ENCODE data around the gene LRRC46. TPM values are rescaled to one million over a fixed set of nuclear protein-coding genes. Genes with fewer than 3 reads are reported as not detected.
A peak's percentile ranks its signal among the peaks of the same experiment; 100 is the strongest.

LRRC46 gene
- total RNA-seq, 1 experiment from 2014 or later, result 0.44 TPM

DNA sequence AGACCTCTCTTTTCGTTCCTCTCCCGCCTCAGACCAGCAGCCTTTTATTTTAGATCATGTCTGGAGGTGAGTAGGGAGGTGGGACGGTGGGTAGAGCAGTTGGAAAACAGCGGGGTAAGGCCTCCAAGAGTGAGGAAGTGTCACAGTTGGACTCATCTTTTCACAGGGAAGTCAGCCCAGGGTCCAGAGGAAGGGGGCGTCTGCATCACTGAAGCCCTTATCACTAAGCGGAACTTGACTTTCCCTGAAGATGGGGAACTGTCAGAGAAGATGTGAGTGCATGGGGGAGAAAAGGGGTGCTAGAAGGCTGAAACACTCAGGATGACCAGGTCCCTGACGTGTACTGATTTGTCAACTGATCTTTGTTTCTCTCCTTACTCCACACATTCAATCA, 461 bp downstream of the LRRC46 start:
- intact Hi-C loops (cut with micrococcal nuclease), result loop anchor here (1.0 to 2.0 kb wide), 2 partner anchors 11 to 55 kb away; partner anchors contain the start of gene OSBPL7

DNA sequence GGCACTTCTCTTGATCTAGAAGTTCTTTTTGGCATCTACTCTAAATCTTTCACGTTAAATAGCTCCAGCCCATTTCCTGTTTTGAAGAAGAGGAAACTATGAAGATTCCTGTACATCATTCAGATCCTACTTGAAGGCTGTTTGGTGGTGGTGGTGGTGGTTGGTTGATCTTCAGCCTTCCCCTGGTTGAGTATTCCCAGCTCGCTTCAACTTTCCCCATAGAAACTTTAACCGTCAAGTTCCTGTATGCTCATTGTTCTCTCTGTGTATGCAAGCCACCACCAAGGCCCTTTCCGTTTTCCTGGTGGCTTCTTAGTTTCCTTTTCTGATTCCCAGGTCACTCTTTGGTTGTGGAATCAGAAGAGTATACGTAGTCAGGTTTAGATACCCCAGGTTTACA, 3.3 kb downstream of the LRRC46 start:
- Histone ChIP-seq H3K4me1 (ENCODE audit: insufficient read depth, low read length) (peaks cover 25% of the 10 kb centered on the region), H3K9me2 (replicated peaks; ENCODE audit: low read length) (no peaks in the 10 kb centered on the region), H3K27ac (ENCODE audit: low read length) (no peak overlapping the region), H2AFZ (ENCODE audit: low read length) (no peak overlapping the region), H3K9me3 (ENCODE audit: low read length) (no peaks in the 10 kb centered on the region), H3F3A (ENCODE audit: low read length, unreplicated experiment) (no peaks in the 10 kb centered on the region), H3K4me3 (ENCODE audit: low read length) (no peak overlapping the region), H3K79me2 (ENCODE audit: low read length) (peaks cover 18% of the 10 kb centered on the region), H3K27me3 (ENCODE audit: low read length) (no peaks in the 10 kb centered on the region), H4K20me1 (ENCODE audit: low read length) (no peaks in the 10 kb centered on the region), H3K9ac (ENCODE audit: low read length) (no peak overlapping the region), H3K4me2 (ENCODE audit: low read length) (no peak overlapping the region), H3K36me3 (ENCODE audit: low read depth, low read length) (no peaks in the 10 kb centered on the region; the same call in 1 of the 2 replicates)
- DNase-seq (no peak), ATAC-seq (no peak)
- POLR2A ChIA-PET (ENCODE audit: unreplicated experiment), result no interaction called here
- CTCF ChIA-PET, result no interaction called here
- TF ChIP-seq, protein P1, sequence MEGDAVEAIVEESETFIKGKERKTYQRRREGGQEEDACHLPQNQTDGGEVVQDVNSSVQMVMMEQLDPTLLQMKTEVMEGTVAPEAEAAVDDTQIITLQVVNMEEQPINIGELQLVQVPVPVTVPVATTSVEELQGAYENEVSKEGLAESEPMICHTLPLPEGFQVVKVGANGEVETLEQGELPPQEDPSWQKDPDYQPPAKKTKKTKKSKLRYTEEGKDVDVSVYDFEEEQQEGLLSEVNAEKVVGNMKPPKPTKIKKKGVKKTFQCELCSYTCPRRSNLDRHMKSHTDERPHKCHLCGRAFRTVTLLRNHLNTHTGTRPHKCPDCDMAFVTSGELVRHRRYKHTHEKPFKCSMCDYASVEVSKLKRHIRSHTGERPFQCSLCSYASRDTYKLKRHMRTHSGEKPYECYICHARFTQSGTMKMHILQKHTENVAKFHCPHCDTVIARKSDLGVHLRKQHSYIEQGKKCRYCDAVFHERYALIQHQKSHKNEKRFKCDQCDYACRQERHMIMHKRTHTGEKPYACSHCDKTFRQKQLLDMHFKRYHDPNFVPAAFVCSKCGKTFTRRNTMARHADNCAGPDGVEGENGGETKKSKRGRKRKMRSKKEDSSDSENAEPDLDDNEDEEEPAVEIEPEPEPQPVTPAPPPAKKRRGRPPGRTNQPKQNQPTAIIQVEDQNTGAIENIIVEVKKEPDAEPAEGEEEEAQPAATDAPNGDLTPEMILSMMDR (conservative IDR thresholded peaks at IDR 0.05; ENCODE audit: low read depth, low read length), result no peak
- TF ChIP-seq EZH2phosphoT487 (IDR thresholded peaks at IDR 0.05; ENCODE audit: borderline replicate concordance, low read length), result no peak
- TF ChIP-seq EZH2 (IDR thresholded peaks at IDR 0.05; ENCODE audit: low read length, unreplicated experiment), result no peak
- intact Hi-C loops (cut with micrococcal nuclease), result no loop called here
- BruUV-seq (replicated peaks), result no TSS peak

More for the DNA sequence above, 461 bp downstream of the LRRC46 start:
- H3K4me3 ChIP-seq (ENCODE audit: low read length), result peak overlapping the region; percentile 71
- no peak for TF ChIP-seq EZH2 (IDR thresholded peaks at IDR 0.05; ENCODE audit: low read length, unreplicated experiment)
- POLR2A ChIA-PET (ENCODE audit: unreplicated experiment), result interaction anchor here (0.6 to 1.0 kb wide), 4 partner anchors 10 to 216 kb away, joined by 3 to 8 read pairs (median 4); partner anchors contain the start of genes NFE2L1 and OSBPL7
- H2AFZ ChIP-seq (ENCODE audit: low read length), result peak overlapping the region; percentile 85
- H3K4me2 ChIP-seq (ENCODE audit: low read length), result peak overlapping the region; percentile 95
- TSS peak; percentile 85 for BruUV-seq (replicated peaks)
- DNase-seq (no peak), ATAC-seq (peak; percentile 27; the same call in 1 of the 2 replicates)
- H3K9me3 ChIP-seq (ENCODE audit: low read length), result no peaks in the 10 kb centered on the region
- no peaks in the 10 kb centered on the region for H3K27me3 ChIP-seq (ENCODE audit: low read length)
- H3K4me1 ChIP-seq (ENCODE audit: insufficient read depth, low read length), result peaks cover 17% of the 10 kb centered on the region
- H3K9me2 ChIP-seq (replicated peaks; ENCODE audit: low read length), result no peaks in the 10 kb centered on the region
- no peaks in the 10 kb centered on the region for H4K20me1 ChIP-seq (ENCODE audit: low read length)
- H3K79me2 ChIP-seq (ENCODE audit: low read length), result peaks cover 28% of the 10 kb centered on the region
- CTCF ChIA-PET, result interaction anchor here (0.6 to 1.0 kb wide), 2 partner anchors 9 to 547 kb away, joined by 3 to 5 read pairs; partner anchors contain the start of gene SCRN2
- no peaks in the 10 kb centered on the region for H3F3A ChIP-seq (ENCODE audit: low read length, unreplicated experiment)
- H3K9ac ChIP-seq (ENCODE audit: low read length), result peak overlapping the region; percentile 74
- H3K36me3 ChIP-seq (ENCODE audit: low read depth, low read length), result peaks cover 13% of the 10 kb centered on the region
- peak overlapping the region; percentile 1; the same call in 1 of the 2 replicates for H3K27ac ChIP-seq (ENCODE audit: low read length)

DNA sequence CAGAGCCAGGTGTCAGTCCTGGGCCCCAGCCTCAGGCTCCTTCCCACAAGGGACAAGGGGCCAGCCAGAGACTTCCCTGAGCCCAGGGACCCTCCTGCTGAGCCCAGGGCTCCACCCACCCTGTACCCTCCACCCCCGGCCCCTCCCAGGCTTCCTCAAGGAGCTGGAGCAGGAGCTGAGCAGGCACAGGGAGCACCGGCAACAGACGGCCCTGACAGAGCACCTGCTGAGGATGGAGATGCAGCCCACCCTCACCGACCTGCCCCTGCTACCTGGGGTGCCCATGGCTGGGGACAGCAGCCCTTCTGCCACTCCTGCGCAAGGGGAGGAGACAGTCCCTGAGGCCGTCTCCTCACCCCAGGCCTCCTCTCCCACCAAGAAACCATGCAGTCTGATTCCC, 5.1 kb downstream of the LRRC46 start:
- no TSS peak for BruUV-seq (replicated peaks)
- Histone ChIP-seq H3K27ac (ENCODE audit: low read length) (no peak overlapping the region), H3K79me2 (ENCODE audit: low read length) (peaks cover 17% of the 10 kb centered on the region), H3K9ac (ENCODE audit: low read length) (no peak overlapping the region), H3F3A (ENCODE audit: low read length, unreplicated experiment) (no peaks in the 10 kb centered on the region), H3K27me3 (ENCODE audit: low read length) (no peaks in the 10 kb centered on the region), H2AFZ (ENCODE audit: low read length) (no peak overlapping the region), H3K4me1 (ENCODE audit: insufficient read depth, low read length) (peaks cover 26% of the 10 kb centered on the region), H3K9me3 (ENCODE audit: low read length) (no peaks in the 10 kb centered on the region), H4K20me1 (ENCODE audit: low read length) (no peaks in the 10 kb centered on the region), H3K36me3 (ENCODE audit: low read depth, low read length) (no peaks in the 10 kb centered on the region; the same call in 1 of the 2 replicates), H3K4me2 (ENCODE audit: low read length) (no peak overlapping the region), H3K4me3 (ENCODE audit: low read length) (no peak overlapping the region), H3K9me2 (replicated peaks; ENCODE audit: low read length) (no peaks in the 10 kb centered on the region)
- no peak for TF ChIP-seq EZH2phosphoT487 (IDR thresholded peaks at IDR 0.05; ENCODE audit: borderline replicate concordance, low read length)
- no peak for TF ChIP-seq EZH2 (IDR thresholded peaks at IDR 0.05; ENCODE audit: low read length, unreplicated experiment)
- TF ChIP-seq, protein P1 (conservative IDR thresholded peaks at IDR 0.05; ENCODE audit: low read depth, low read length), result no peak
- CTCF ChIA-PET, result no interaction called here
- DNase-seq, result no peak
- intact Hi-C loops (cut with micrococcal nuclease), result no loop called here
- POLR2A ChIA-PET (ENCODE audit: unreplicated experiment), result no interaction called here
- no peak for ATAC-seq

Measured in PC-3 (cell line).